ENCODE measurements around the gene LHPP.

Gene LHPP

GRCh38 chr10:124557648-124558338 is 96.2 kb downstream of the LHPP start:
- DNase-seq (ENCODE audit: low spot score), result no peak

- no peak for DNase-seq (ENCODE audit: low spot score)
These were observed 97.0 kb downstream of the LHPP start for GRCh38 chr10:124558339-124559321.

DNA sequence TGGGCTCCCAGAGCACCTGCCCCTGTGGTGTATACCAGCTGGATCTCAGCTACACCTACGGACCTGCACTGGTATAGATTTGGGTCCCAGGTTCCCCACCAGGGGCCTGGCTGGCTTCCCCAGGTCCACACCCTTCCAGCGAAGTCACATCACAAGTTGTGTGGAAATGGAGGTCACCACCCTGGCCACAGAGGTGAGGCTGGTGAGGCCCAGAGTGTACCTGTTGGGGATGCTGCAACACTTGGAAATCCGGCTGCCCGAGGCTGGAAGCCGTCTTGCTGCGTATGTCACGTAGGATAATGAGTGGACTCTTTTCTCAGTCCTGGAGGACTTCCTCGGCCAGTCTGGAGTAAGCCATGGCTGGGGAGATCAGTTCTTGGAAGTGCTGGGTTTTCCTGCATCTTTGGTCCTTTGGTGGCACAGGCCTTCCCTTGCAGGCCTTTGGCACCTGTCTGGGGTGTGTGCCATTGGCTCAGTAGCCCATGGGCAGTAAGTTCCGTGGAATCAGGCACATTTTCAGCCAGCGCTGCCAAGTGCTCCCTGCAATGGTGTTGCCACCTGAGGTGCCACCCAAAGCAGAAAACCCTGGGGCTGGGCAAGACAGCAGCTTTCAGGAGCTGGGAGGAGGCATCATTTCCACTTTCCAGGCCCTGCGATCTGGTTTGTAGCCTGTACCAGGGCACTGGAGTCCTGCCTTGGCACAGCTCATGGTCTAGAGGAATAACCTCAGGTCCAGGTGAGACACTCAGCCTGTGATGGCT is 97.9 kb downstream of the LHPP start:
- no peak for DNase-seq (ENCODE audit: low spot score)

GRCh38 chr10:124560377-124561105 is 98.9 kb downstream of the LHPP start:
- DNase-seq (ENCODE audit: low spot score), result no peak

DNA sequence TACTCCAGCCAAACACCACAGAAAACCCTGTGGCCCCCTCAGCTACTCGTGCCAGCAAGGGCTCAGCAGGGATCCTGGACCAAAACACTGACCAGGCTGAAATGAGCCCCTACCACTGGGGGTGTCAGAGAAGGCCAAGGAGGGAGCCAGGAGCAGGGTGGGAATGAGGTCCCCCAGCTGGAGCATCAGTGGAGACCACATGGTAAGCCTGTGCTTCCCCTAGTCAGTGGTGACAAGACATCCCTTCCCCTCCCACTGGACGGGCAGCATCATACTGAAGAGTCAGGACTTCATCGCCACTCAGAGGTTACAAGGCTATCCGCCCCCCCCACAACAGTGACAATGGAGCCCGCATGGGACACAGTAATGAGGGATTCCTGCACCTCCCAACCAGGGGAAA is 99.6 kb downstream of the LHPP start:
- DNase-seq (ENCODE audit: low spot score), result no peak

DNA sequence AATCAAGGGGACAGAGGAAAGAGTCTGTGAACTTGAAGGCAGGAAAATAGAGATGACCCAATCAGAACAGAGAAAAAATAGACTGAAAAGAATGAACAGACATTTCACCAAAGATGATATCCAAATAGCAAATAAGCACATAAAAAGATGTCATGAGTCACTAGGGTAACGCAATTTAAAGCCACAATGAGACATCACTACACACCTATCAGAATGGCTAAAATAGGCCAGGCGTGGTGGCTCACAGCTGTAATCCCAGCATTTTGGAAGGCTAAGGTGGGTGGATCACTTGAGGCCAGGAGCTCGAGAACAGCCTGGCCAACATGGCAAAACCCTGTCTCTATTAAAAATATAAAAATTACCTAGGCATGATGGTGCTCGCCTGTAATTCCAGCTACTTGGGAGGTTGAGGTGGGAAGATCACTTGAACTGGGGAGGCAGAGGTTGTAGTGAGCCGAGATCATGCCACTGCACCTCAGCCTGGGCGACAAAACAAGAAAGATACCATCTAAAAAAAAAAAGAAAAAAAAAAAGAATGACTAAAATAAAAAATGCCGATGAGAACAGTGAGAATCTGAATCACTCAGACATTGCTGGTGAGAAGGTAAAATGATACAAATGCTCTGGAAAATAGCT is 100.9 kb downstream of the LHPP start:
- DNase-seq (ENCODE audit: low spot score), result no peak

DNA sequence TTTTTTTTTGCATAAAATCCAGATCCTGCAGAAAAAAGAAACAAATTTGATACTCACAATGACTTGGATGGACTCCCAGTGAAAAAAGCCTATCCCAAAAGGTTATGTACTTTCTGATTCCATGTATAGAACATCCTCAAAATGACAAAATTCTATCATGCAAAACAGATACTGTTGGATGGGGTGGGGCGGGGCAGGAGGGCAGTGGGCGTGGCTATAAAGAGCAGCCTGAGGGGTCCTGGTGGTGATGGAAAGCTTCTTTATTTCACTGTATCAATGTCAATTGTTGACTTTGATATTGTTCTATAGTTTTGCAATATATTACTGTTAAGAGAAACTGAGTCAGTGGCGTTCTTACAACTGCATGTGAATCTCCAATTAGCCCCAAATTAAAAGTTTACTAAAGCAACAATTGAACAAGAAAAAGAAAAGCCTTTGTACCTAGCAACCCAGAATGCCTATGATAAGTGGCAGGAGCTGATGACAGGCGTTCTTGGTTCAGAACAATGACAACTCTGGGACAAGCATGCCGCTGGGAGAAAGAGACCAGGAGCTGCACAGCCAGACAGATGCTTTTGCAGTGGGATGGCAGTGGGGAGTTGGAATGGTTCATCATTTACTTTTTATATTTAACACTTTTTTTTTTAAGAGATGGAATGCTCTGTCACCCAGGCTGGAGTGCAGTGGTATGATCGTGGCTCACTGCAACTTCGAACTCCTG is 101.9 kb downstream of the LHPP start:
- no peak for DNase-seq (ENCODE audit: low spot score)

- DNase-seq (ENCODE audit: low spot score), result no peak
These were observed 103.3 kb downstream of the LHPP start for GRCh38 chr10:124564881-124565280.

DNA sequence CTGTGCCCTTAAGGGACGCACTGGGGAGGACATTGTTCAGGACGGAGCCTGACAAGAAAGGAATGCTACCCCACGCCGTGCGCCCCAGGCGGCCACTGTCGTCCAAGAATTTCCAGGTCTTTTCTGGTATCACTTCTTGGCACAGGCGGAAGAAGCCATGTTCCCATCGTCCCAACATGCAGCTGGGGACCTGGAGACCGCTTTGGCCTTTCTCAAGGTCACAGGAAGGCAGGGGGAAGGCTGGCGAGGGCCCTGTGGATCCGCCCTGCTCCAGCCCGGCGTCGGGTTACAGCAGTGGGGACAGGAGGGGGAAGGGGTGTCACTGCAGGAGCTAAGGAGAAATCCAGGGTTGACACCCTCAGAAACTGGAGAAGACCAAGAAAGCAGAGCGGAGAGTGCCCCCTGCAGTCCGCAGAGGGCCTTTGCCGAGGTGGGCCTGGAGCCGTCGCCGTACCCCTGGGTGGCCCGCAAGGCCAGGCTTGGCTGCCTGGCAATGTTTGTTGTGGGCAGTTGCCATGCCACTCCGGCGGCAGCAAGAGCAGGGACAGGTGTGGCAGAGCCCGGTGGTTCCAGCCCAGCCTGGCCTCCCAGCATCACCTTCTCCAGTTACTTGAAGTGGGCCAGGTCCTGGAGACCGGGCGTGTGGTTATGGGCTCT is 104.1 kb downstream of the LHPP start:
- peak; percentile 66 for DNase-seq (ENCODE audit: low spot score)

DNA sequence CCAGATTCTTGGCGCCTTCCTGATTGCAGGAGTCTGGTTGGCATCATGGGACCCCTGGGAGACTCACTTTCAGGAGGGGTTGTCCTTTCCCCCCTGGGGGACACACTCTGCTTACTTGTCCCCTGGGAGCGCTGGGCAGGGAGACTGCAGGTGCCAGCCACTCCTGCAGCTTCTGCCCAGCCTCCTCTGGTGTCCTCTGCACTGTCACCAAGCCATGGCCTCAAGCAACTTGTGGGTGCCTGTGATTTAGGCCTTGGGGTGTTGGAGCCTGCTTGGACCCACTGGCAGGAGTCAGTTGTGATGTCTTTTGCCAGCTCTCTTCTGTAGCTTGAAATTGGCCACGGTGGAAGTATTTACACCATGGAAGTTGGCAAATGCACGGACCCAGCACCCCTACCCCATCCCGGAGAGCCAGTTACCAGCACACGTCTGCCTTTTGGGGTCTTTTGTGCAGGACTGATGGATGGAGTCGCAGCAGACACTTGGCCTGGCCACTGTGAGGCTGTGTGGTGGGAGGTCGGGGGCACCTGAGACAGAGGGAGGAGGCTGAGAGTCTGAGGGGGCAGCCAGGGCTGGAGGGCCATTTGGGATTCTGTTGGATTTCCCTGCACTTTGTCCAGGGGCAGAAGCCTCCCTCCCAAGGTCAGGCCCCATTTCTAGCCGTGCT is 104.7 kb downstream of the LHPP start:
- no peak for DNase-seq (ENCODE audit: low spot score)

- DNase-seq (ENCODE audit: low spot score), result no peak
These were observed 105.6 kb downstream of the LHPP start for GRCh38 chr10:124566981-124567835.

DNA sequence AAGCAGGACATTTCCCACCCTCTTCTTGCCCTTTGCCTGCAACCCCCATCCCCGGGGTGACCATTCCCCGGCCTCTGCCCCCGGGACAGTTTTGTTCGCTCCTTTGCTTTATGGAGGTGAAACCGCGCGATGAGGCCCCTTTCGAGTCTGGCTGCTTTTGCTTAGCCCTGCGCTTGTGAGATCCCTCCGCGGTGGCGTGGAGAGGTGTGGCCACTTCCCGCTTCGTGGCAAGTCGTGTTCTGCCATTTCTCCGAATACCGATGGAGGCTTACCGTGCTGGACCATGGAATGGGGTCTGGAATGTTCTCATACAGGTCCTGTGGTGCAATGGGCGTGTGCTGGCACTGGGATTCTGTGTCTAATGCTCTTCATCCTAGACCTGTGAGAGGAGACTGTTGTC is 106.7 kb downstream of the LHPP start:
- DNase-seq (ENCODE audit: low spot score), result no peak

- DNase-seq (ENCODE audit: low spot score), result no peak
These were observed 107.4 kb downstream of the LHPP start for GRCh38 chr10:124568848-124569622.

- no peak for DNase-seq (ENCODE audit: low spot score)
These were observed 108.2 kb downstream of the LHPP start for GRCh38 chr10:124569623-124570470.

DNA sequence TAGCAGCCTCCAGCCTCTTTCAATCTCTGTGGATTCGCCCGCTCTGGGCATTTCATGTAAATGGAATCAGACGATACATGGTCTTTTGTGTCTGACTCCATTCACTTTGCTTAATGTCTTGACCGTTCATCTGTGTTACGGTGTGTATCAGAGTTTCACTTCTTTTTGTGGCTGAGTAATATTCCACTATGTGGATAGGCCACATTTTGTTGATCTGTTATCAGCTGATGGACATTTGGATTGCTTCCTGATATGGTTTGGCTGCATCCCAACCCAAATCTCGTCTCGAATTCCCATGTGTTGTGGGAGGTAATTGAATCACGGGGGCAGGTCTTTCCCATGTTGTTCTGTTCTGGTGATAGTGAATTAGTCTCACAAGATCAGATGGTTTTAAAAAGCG is 109.0 kb downstream of the LHPP start:
- DNase-seq (ENCODE audit: low spot score), result no peak

DNA sequence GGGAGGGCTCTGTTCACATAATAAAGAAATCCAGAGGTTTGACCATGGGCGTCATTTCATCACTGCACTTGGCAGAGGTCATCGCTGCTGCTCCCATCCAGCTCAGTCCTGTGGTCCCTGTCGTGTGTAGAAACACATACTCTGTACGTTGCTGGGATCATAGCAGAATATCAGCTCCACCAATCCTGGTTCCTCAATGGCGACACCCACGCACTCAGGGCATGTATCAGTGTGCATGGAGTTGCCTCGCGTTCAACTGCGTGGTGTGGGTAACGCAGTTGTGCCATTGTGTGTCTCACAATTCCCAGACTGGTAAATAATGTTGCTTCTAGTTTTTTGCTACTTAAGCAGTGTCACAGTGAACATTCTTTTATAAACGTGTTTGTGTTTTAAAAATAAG is 111.1 kb downstream of the LHPP start:
- DNase-seq (ENCODE audit: low spot score), result no peak

Measured in SW480 (cell line).